ENCODE results near the gene DCP1B. TPM values are rescaled to one million over a fixed set of nuclear protein-coding genes. Genes with fewer than 3 reads are reported as not detected.
A peak's percentile ranks its signal among the peaks of the same experiment; 100 is the strongest.

DCP1B gene
- total and polyA plus RNA-seq, 2 donors (not counting 1 experiment from before 2014, with no cell fraction given), result 12.3 to 18.0 TPM

- intact Hi-C loops (cut with micrococcal nuclease), result loop anchor here (10.0 kb wide), 1 partner anchor 785 kb away; the partner anchor contains the start of gene FKBP4
- Histone ChIP-seq H3K4me1 (ENCODE audit: control insufficient read depth in 2 of 2, insufficient read depth in 2 of 2, low read length in 2 of 2) (peaks cover 0 to 2% of the 10 kb centered on the region in 2 donors), H3K27ac (ENCODE audit: low read length in 2 of 2) (no peak overlapping the region), H3K4me2 (replicated peaks; ENCODE audit: low read depth, low read length, poor library complexity, severe bottlenecking) (no peak overlapping the region), H2AFZ (ENCODE audit: insufficient read depth, low read depth, low read length, poor library complexity, severe bottlenecking) (no peak overlapping the region), H3K9ac (ENCODE audit: low read length) (no peak overlapping the region), H3K4me3 (ENCODE audit: control extremely low read depth in 1 of 5, extremely low read depth in 1 of 5, insufficient read depth in 1 of 5, low read depth in 2 of 5, low read length in 4 of 5) (no peak overlapping the region), H3K27me3 (replicated peaks in 1 of 4; ENCODE audit: control extremely low read depth in 1 of 4, control insufficient read depth in 3 of 4, insufficient read depth in 4 of 4, low read length in 3 of 4) (no peaks in the 10 kb centered on the region), H3K79me2 (ENCODE audit: control insufficient read depth, insufficient read depth, low read length) (no peaks in the 10 kb centered on the region), H3K36me3 (replicated peaks in 1 of 2; ENCODE audit: control extremely low read depth in 1 of 2, control insufficient read depth in 1 of 2, extremely low read depth in 1 of 2, insufficient read depth in 2 of 2, low read length in 1 of 2) (no peaks in the 10 kb centered on the region), H4K20me1 (ENCODE audit: control insufficient read depth, insufficient read depth, low read length, poor library complexity, severe bottlenecking) (no peaks in the 10 kb centered on the region), H3K9me3 (ENCODE audit: control extremely low read depth in 1 of 3, control insufficient read depth in 2 of 3, insufficient read depth in 1 of 3, low read length in 2 of 3) (peaks cover 0 to under 1% (median 0%) of the 10 kb centered on the region in 3 donors)
- no peaks in the 10 kb centered on the region for H3K4me1 Mint-ChIP-seq
- H3K27me3 Mint-ChIP-seq, result peaks cover 3% of the 10 kb centered on the region
- ChIA-PET POLR2A (no interaction called here), CTCF (interaction anchor here (1.9 kb wide), 1 partner anchor 25 kb away, joined by 5 read pairs; no protein-coding TSS in a partner anchor)
- no peak overlapping the region for H3K27ac Mint-ChIP-seq
- H3K4me3 Mint-ChIP-seq, result no peak overlapping the region
- no CpG with 5 or more reads among the region's 1 CpG for WGBS (ENCODE audit: insufficient coverage)
- ATAC-seq (ENCODE audit: low read depth), result peak; percentile 64
- no peaks in the 10 kb centered on the region for H3K9me3 Mint-ChIP-seq (ENCODE audit: insufficient read depth)
- no peak for DNase-seq
- no peak for TF ChIP-seq CTCF (IDR thresholded peaks at IDR 0.05)
- TF ChIP-seq EZH2 (IDR thresholded peaks at IDR 0.05; ENCODE audit: borderline replicate concordance, insufficient read depth, low read depth, low read length, poor library complexity, severe bottlenecking), result no peak
Observed at GRCh38 chr12:2009623-2010022, 5.4 kb upstream of the DCP1B start.

GRCh38 chr12:2008677-2009076 lies 4.4 kb upstream of the DCP1B start:
- peaks cover 3% of the 10 kb centered on the region for H3K27me3 Mint-ChIP-seq
- Histone ChIP-seq H3K4me3 (ENCODE audit: control extremely low read depth in 1 of 5, extremely low read depth in 1 of 5, insufficient read depth in 1 of 5, low read depth in 2 of 5, low read length in 4 of 5) (no peak overlapping the region), H3K9me3 (ENCODE audit: control extremely low read depth in 1 of 3, control insufficient read depth in 2 of 3, insufficient read depth in 1 of 3, low read length in 2 of 3) (peaks cover 0 to 7% (median 0%) of the 10 kb centered on the region in 3 donors), H3K9ac (ENCODE audit: low read length) (no peak overlapping the region), H2AFZ (ENCODE audit: insufficient read depth, low read depth, low read length, poor library complexity, severe bottlenecking) (no peak overlapping the region), H4K20me1 (ENCODE audit: control insufficient read depth, insufficient read depth, low read length, poor library complexity, severe bottlenecking) (no peaks in the 10 kb centered on the region), H3K27me3 (replicated peaks in 1 of 4; ENCODE audit: control extremely low read depth in 1 of 4, control insufficient read depth in 3 of 4, insufficient read depth in 4 of 4, low read length in 3 of 4) (no peaks in the 10 kb centered on the region), H3K36me3 (replicated peaks in 1 of 2; ENCODE audit: control extremely low read depth in 1 of 2, control insufficient read depth in 1 of 2, extremely low read depth in 1 of 2, insufficient read depth in 2 of 2, low read length in 1 of 2) (no peaks in the 10 kb centered on the region), H3K27ac (ENCODE audit: low read length in 2 of 2) (no peak overlapping the region), H3K4me1 (ENCODE audit: control insufficient read depth in 2 of 2, insufficient read depth in 2 of 2, low read length in 2 of 2) (peaks cover 0 to 6% of the 10 kb centered on the region in 2 donors), H3K4me2 (replicated peaks; ENCODE audit: low read depth, low read length, poor library complexity, severe bottlenecking) (no peak overlapping the region), H3K79me2 (ENCODE audit: control insufficient read depth, insufficient read depth, low read length) (no peaks in the 10 kb centered on the region)
- no peak overlapping the region for H3K4me3 Mint-ChIP-seq
- no peaks in the 10 kb centered on the region for H3K9me3 Mint-ChIP-seq (ENCODE audit: insufficient read depth)
- peaks cover 9% of the 10 kb centered on the region for H3K4me1 Mint-ChIP-seq
- DNase-seq, result no peak
- ChIA-PET POLR2A (no interaction called here), CTCF (no interaction called here)
- 75% methylated on average over 3 of the region's 5 CpGs for WGBS (ENCODE audit: insufficient coverage)
- intact Hi-C loops (cut with micrococcal nuclease), result loop anchor here (10.0 kb wide), 1 partner anchor 786 kb away; the partner anchor contains the start of gene FKBP4
- no peak overlapping the region for H3K27ac Mint-ChIP-seq
- no peak for ATAC-seq (ENCODE audit: low read depth)
- TF ChIP-seq EZH2 (IDR thresholded peaks at IDR 0.05; ENCODE audit: borderline replicate concordance, insufficient read depth, low read depth, low read length, poor library complexity, severe bottlenecking), result no peak
- no peak for TF ChIP-seq CTCF (IDR thresholded peaks at IDR 0.05)
